ENCODE measurements around the gene AFDN. TPM values are rescaled to one million over a fixed set of nuclear protein-coding genes. Genes with fewer than 3 reads are reported as not detected.

AFDN gene
- total and polyA plus RNA-seq, 2 experiments from 2014 or later = 66.9 to 200 TPM

GRCh38 chr6:167949121-167949684, 122.5 kb downstream of the AFDN start:
- no peak overlapping the region for H3K4me2 ChIP-seq
- Mint-ChIP-seq H3K36me3 (ENCODE audit: low read depth) (peaks cover 69% of the 10 kb centered on the region), H3K27me3 (ENCODE audit: insufficient read depth, low read depth, poor library complexity) (peaks cover 5% of the 10 kb centered on the region), H3K4me1 (no peaks in the 10 kb centered on the region), H3K27ac (no peak overlapping the region), H3K9me3 (no peaks in the 10 kb centered on the region; the same call in 2 of the 3 replicates), H3K4me3 (no peak overlapping the region)
- H3K4me3 ChIP-seq = no peak overlapping the region
- H3K27ac ChIP-seq (ENCODE audit: low read depth) = 0 out of 2 replicates have a peak overlapping the region, but pooled peaks have one; percentile 36
- no peaks in the 10 kb centered on the region for H3K9me2 ChIP-seq (ENCODE audit: insufficient read depth)
- H4K20me1 ChIP-seq (replicated peaks; ENCODE audit: insufficient read depth) = peaks cover 6% of the 10 kb centered on the region; the same call in 1 of the 2 replicates
- TF ChIP-seq REST (IDR thresholded peaks at IDR 0.05; ENCODE audit: unreplicated experiment) = no peak
- TF ChIP-seq ZNF331 (CRISPR knock-in tag; IDR thresholded peaks at IDR 0.05; ENCODE audit: low read depth) = no peak
- TF ChIP-seq NANOG (IDR thresholded peaks at IDR 0.05; ENCODE audit: borderline replicate concordance) = no peak
- TF ChIP-seq EZH2phosphoT487 (IDR thresholded peaks at IDR 0.05; ENCODE audit: unreplicated experiment) = no peak
- TF ChIP-seq CREB1 (CRISPR knock-in tag; IDR thresholded peaks at IDR 0.05; ENCODE audit: low read depth) = no peak
- TF ChIP-seq CTCF (conservative IDR thresholded peaks at IDR 0.05; ENCODE audit: low read depth in 2 of 2) = no peak
- TF ChIP-seq ETS1 (IDR thresholded peaks at IDR 0.05) = no peak
- no peak for TF ChIP-seq STAT1 (IDR thresholded peaks at IDR 0.05; ENCODE audit: unreplicated experiment)
- TF ChIP-seq EZH2 (IDR thresholded peaks at IDR 0.05; ENCODE audit: low read depth, unreplicated experiment) = no peak
- no peak for TF ChIP-seq ZNF462 (CRISPR knock-in tag; IDR thresholded peaks at IDR 0.05)
- TF ChIP-seq ZNF114 (CRISPR knock-in tag; IDR thresholded peaks at IDR 0.05) = no peak
- no peak for TF ChIP-seq JUNB (IDR thresholded peaks at IDR 0.05; ENCODE audit: unreplicated experiment)
- no peak for TF ChIP-seq POLR2AphosphoS5 (IDR thresholded peaks at IDR 0.05; ENCODE audit: low read depth)
- DNase-seq (ENCODE audit: low spot score) (no peak), ATAC-seq (no peak)
- no peaks in the 10 kb centered on the region for H3F3A ChIP-seq (replicated peaks; ENCODE audit: low read depth)
- H3K79me2 ChIP-seq (replicated peaks; ENCODE audit: insufficient read depth) = no peaks in the 10 kb centered on the region; the same call in 1 of the 2 replicates
- peaks cover 61% of the 10 kb centered on the region for H3K36me3 ChIP-seq (ENCODE audit: insufficient read depth)
- no peaks in the 10 kb centered on the region for H3K4me1 ChIP-seq (ENCODE audit: insufficient read depth)
- H2AFZ ChIP-seq = no peak overlapping the region
- no peaks in the 10 kb centered on the region for H3K27me3 ChIP-seq (ENCODE audit: insufficient read depth)
